ELR (cell line): ENCODE results near the gene KLRC3.
"Not testable (repeated sequence)": the region's sequence is repeated elsewhere in the genome, so short reads cannot be mapped to it uniquely, and the experiment has no call there.

Experiments
- DNase-seq: peaks from one replicate; pipeline ENCODE4 v3.0.0-alpha.2; 2015; ENCODE audit warnings: low read depth

KLRC3 gene

DNA sequence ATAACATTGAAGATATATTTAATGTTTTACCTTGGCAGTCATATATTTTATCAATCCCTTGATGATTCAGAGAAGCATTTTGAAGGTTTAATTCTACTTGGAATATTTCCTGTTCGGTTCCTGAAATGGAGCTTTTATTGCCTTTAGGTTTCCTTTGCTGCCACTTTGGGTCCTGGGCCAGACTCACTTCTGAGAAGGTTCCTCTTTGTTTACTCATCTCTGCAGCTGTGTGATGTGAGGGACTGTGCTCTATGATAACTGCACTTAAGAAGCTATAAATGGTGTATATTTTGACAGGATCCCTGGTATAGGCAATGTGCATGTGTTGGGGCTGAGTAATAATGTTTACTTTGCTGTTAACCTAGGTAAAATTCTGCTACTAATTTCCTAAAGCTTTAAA, at the start of gene KLRC3:
TSS of gene KLRC3 (minus strand) at position 262 of the 400 bp plus-strand sequence. CDS start at position 217, 45 bp downstream.
- peak; percentile 47 for DNase-seq

DNA sequence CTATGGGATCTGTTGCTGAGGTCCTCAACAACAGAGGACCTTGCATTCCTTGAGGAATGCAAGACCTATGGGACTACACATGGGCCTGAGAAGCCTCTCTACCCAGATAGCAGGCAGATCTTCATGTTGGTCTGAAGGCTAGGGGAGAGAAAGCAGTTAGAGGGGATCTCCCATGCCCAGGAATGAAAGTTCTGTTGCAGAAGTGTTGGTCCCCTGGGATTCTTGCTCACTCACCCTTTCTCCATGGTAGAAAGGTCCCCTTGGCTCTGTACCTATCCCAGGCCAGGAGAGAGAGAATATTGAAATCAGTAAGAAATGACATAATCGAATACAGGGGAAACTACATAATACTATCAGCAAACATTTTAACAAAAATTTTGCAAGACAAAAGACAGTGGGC, 49.3 kb upstream of the KLRC3 start:
- DNase-seq, result no peak

DNA sequence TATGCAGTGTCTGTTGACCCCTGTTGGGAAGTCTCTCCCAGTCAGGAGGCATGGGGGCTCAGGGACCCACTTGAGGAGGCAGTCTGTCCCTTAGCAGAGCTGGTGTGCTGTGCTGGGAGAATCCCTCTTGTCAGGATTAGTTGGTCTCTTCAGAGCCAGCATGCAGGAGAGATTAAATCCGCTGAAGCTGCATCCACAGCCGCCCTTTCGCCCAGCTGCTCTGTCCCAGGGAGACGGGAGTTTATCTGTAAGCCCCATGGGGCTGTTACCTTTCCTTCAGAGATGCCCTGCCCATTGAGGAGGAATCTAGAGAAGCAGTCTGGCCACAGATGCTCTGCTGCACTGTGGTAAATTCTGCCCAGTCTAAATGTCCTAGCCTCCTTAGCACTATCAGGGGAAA, 45.9 kb upstream of the KLRC3 start:
- DNase-seq, result no peak

DNA sequence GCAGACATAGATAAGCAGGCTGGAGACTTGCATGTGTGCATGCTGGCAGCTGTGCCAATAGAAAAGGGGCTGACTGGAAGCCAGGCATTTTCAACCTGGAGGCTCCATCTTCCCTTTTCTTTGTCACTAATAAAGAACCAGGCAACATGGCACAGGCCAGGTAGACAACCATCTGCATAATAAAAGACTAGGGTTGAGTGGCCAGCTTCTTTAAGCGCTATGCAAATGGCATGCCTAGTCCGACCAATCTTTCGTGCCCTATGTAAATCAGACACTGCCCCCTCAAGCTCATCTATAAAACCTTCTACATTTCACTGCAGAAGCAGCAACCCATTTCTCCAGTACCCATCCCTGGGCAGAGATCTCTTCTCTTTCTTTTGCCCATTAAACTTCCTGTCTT, 37.4 kb upstream of the KLRC3 start:
- DNase-seq, result no peak

DNA sequence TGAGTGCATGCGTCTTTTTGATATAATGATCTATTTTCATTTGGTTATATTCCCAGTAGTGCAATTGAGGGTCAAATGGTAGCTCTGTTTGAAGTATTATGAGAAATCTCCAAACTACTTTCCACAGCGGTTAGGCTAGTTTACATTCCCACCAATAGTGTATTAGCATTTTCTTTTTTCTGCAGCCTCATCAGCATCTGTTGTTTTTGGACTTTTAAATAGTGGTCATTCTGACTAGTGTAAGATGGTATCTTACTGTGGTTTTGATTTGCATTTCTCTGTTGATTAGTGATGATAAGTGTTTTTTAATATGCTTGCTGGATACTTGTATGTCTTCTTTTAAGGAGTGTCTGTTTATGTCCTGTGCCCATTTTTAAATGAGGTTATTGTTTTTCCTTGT, 36.5 kb upstream of the KLRC3 start:
- no peak for DNase-seq

DNA sequence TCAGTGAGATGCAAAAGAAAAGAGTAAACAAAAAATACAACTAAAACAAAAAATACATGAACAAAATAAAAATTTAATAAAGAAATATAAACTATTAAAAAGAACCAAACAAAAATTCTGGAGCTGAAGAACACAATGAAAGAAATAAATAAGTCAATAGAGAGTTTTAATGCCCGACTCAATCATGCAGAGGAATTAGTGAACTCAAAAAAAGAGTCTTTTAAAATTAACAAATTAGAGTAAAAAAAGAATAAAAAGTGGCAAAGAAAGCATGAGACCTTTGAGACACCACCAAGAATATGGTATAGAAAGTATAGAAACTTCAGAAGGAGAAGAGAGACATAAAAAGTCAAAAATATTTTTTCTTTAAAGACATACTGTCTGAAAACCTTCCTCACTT, 35.4 kb upstream of the KLRC3 start:
- no peak for DNase-seq

DNA sequence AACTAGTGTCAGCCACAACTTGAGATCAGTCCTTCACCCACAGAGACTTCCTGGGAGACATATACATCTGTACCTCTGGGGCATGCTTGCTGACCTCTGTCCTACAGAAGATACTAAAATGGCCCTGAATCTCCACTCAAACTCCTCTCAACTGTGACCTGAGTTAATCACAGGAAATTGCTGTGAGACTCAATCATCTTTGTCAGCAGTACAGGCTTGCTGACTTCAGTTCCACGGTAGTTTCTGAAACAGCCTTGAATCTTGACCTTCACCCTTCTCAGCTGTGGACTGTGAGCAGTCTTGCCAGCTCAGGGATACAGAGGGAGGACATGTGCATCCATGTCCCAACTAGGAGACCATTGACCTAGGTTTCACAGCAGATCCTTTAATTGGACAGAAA, 34.1 kb upstream of the KLRC3 start:
- DNase-seq, result peak; percentile 7

DNA sequence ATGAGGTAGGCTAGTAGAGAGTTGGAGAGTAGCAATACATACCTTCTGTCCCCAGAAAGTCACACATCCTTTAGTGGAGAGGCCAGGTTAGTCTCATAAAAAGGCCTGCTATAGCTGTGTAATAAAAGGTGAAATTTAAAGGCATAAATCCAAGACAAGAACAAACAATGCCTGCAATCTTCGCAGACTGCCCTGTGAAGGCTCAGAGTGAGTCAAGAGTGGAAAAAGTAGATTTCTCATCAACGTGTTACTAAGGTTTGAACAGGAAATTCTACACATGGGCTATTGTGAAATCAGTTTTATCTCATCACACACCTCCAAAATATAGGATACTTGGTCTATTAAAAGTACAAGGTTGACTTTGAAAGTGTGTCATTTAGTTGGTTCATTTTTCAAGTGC, 32.8 kb upstream of the KLRC3 start, which contains the start of gene KLRC1:
TSS of gene KLRC1 (minus strand) at position 222 of the 400 bp plus-strand sequence. CDS start 2,221 bp downstream, outside the sequence.
- DNase-seq, result peak; percentile 24

DNA sequence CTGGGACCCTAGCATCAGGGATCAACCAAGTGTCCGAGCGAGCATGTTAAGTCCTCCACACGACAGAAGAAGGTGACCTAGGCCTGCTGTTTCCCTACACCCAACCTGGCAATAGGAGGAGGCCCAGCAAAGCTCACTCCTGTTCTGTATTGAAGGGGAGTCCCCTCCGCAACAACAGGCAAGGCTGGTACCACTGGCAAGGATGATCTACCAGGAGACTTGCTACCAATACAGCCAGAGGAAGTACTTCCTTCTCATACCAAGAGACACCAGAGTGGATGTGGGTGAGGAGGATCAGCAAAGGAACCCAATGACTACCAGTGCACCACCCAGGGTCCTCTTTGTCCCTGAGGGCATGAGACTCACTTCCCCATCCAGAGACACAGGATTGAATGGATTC, 27.8 kb upstream of the KLRC3 start:
- DNase-seq, result no peak

DNA sequence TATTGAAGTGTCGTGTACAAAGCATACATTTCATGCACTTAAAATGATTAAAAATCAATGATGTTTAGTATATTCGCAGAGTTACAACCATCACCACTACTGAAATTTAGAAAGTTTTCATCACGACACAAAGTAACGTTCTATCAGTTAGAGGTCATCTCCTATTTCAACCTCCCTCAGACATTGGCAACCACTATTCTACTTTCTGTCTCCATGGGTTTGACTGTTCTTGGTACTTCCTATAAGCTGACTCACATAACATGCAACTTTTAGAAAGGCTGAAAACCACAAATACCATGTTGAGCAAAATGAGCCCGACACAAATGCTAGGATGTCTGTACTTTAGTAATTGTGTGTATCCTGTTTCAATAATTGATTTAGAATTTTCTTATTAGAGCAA, 25.7 kb upstream of the KLRC3 start:
- not testable (repeated sequence) for DNase-seq

DNA sequence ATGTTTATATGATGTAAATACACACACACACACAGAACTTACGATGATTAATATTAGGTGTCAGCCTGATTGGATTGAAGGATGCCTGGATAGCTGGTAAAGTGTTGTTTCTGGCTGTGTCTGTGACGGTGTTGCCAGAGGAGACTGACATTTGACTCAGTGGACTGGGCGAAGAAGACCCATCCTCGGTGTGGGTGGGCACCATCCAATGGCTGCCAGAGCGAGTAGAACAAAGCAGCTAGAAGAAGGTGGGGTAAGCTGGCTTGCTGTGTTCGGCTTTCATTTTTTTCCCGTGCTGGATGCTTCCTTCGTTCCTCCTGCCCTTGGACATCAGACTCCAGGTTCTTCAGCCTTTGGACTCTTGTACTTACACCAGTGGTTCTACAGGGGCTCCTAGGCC, 20.7 kb upstream of the KLRC3 start:
- DNase-seq, result not testable (repeated sequence)

DNA sequence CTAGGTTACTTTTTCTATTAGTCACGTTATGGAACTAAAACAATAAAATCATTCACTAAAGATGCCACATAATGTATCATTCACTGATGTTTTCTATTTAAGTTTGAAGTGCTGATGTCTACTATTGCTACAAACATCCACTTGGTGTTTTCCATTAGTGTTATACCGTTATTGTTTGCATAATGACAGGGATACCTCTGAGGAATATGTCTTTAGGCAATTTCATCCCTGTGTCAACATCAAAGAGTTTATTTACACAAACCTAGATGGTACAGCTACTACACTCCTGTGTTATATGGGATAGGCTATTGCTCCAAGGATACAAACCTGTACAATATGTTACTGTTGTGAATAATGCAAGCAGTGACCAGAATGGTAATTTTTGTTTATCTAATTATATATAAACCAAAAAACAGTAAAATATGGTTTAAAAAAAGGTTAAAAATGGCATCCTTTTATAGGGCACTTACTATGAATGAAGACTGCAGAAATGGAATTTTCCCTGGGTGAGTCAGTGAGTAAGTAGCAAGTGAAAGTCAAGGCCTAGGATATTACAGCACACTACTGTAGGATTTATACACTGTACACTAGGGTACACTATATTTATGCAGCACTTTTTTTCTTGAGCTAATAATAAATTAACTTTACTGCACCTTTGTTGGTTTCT, 19.3 kb upstream of the KLRC3 start:
- DNase-seq, result peak; percentile 46

DNA sequence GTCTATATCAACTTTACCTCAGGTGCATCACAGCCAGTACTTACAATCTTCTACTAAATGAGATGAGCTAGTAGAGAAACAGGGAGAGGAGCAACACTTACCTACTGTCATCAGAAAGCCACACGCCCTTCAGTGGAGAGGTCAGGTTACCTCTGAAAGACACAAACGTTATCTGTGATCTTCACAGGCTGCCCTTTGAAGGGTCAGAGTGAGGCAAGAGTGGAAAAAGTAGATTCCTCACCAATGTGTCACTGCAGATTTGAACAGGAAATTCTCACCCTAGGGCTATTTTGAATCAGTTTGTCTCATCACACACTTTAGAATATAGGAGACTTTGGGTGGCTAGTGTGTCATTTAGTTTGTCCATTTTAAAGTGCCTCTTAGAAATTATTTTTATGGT, 17.2 kb upstream of the KLRC3 start:
- not testable (repeated sequence) for DNase-seq

DNA sequence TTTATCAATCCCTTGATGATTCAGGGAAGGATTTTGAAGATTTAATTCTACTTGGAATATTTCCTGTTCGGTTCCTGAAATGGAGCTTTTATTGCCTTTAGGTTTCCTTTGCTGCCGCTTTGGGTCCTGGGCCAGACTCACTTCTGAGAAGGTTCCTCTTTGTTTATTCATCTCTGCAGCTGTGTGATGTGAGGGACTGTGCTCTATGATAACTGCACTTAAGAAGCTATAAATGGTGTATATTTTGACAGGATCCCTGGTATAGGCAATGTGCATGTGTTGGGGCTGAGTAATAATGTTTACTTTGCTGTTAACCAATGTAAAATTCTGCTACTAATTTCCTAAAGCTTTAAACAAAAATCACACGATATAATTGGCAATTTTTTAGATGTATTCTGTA, 15.4 kb upstream of the KLRC3 start, which contains the start of gene KLRC2:
TSS of gene KLRC2 (minus strand) at position 195 of the 400 bp plus-strand sequence. CDS start at position 171, 24 bp downstream.
- DNase-seq, result peak; percentile 69

DNA sequence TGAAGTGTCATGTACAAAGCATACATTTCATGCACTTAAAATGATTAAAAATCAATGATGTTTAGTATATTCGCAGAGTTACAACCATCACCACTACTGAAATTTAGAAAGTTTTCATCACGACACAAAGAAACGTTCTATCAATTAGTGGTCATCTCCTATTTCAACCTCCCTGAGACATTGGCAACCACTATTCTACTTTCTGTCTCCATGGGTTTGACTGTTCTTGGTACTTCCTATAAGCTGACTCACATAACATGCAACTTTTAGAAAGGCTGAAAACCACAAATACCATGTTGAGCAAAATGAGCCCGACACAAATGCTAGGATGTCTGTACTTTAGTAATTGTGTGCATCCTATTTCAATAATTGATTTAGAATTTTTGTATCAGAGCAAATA, 10.2 kb upstream of the KLRC3 start:
- peak; percentile 22 for DNase-seq

DNA sequence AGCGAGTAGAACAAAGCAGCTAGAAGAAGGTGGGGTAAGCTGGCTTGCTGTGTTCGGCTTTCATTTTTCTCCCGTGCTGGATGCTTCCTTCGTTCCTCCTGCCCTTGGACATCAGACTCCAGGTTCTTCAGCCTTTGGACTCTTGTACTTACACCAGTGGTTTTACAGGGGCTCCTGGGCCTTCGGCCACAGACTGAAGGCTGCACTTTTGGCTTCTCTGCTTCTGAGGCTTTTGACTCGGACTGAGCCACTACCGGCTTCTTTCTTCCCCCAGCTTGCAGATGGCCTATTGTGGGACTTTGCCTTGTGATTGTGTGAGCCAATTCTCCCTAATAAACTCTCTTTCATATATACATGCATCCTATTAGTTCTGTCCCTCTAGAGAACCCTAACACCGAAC, 5.5 kb upstream of the KLRC3 start:
- DNase-seq, result not testable (repeated sequence)

DNA sequence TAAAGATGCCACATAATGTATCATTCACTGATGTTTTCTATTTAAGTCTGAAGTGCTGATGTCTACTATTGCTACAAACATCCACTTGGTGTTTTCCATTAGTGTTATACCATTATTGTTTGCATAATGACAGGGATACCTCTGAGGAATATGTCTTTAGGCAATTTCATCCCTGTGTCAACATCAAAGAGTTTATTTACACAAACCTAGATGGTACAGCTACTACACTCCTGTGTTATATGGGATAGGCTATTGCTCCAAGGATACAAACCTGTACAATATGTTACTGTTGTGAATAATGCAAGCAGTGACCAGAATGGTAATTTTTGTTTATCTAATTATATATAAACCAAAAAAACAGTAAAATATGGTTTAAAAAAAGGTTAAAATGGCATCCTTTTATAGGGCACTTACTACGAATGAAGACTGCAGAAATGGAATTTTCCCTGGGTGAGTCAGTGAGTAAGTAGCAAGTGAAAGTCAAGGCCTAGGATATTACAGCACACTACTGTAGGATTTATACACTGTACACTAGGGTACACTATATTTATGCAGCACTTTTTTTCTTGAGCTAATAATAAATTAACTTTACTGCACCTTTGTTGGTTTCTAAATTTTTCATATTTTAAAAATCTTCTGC, 4.0 kb upstream of the KLRC3 start:
- peak; percentile 63 for DNase-seq

DNA sequence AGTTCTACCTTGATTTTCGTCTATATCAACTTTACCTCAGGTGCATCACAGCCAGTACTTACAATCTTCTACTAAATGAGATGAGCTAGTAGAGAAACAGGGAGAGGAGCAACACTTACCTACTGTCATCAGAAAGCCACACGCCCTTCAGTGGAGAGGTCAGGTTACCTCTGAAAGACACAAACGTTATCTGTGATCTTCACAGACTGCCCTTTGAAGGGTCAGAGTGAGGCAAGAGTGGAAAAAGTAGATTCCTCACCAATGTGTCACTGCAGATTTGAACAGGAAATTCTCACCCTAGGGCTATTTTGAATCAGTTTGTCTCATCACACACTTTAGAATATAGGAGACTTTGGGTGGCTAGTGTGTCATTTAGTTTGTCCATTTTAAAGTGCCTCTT, 1.8 kb upstream of the KLRC3 start:
- not testable (repeated sequence) for DNase-seq

DNA sequence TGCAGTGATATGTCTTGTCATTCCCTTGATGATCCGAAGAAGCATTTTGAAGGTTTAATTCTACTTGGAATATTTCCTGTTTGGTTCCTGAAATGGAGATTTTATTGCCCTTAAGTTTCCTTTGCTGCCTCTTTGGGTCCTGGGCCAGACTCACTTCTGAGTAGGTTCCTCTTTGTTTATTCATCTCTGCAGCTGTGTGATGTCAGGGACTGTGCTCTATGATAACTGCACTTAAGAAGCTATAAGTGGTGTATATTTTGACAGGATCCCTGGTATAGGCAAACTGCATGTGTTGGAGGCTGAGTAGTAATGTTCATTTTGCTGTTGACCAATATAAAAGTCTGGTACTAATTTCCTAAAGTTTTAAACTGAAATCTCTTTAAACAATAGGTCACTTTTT, 11.0 kb downstream of the KLRC3 start, which contains the start of gene KLRC4:
TSS of gene KLRC4 (minus strand) at position 366 of the 400 bp plus-strand sequence. CDS start at position 184, 182 bp downstream.
- peak; percentile 26 for DNase-seq

DNA sequence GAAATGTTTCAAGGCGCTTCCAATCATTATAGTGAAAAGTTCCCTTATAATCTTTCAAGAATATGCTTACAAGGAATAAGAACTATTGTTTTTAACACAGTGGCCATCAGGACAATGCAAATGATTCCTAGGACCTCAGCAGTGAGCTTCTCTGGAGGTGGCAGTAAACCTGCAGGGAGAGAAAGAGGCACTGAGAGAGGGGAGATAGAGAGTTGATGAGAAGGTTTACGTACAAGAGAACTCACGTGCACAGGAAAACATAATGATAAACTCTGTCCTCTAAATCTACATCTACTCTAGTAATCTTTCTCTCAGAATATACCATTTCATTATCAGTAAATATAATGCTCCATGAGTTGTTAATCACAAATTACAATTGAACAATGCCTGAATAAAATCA, 11.6 kb downstream of the KLRC3 start:
- DNase-seq, result no peak

DNA sequence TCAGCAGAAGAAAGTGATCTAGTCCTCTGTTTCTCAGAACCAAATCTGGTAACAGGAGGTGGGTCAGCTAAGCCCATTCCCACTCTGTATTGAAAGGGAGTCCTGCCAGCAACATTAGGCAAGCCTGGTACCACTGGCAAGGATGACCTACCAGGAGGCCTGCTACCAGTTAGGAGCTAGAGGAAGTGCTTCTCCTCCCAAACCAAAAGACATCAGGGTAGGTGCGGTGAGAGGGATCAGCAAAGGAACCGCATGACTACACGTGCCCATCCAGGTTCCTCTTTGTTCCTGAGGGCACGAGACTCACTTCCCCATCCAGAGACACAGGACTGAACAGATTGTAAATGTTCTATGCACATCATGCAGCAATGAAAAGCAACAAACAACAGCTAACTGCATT, 13.7 kb downstream of the KLRC3 start:
- no peak for DNase-seq

DNA sequence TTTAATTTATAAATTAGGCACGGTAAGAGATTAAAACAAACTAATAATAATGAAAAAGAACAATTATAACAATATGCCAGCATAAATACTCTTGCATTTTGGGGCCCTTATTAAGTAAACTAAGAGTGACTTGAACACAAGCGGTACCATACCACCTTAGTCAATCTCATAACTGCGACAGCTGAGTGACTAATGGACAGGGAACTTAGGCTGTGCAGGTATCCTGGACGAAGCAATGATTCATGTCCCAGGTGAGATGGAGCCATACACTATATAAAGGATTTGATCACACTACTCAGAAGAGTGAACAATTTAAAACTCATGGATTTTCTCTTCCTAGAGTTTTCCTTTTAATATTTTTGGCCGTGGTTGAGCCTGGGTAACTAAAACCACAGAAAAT, 15.1 kb downstream of the KLRC3 start:
- DNase-seq, result no peak

DNA sequence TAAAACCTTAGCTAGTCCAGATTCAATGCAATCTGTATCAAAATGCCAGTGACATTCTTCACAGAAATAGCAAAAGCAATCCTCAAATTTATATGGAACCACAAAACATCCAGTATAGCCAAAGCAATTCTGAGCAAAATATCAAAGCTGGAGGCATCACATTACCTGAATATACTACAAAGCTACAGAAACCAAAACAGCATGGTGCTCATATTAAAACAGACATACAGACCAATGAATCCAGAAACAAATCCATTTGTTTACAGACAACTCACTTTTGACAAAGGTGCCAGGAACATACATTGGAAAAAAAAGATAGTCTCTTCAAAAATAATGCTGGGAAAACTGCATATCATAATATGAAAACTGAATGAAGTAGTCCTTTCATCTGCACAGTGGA, 15.6 kb downstream of the KLRC3 start:
- DNase-seq, result no peak

DNA sequence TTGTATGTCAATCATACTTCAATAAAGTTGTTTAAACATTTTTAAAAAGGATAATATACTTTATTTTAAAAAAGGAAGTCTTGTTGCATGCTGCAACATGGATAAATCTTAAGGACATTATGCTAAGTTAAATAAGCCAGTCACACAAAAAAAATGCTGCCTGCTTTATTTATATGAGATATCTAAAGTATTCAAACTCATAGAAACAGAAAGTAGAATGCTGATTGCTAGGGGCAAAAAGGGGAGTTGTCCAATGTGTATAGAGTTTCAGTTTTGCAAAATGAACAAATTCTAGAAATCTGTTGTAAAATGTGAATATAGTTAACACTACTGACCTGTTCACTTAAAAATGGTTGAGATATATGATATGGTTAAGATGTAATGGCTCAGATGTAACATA, 19.6 kb downstream of the KLRC3 start:
- DNase-seq, result no peak
